Lower lobe of right lung (tissue), 2 donors: ENCODE data around the gene IGFBP4. TPM values are rescaled to one million over a fixed set of nuclear protein-coding genes. Genes with fewer than 3 reads are reported as not detected.
"Not testable (repeated sequence)": the region's sequence is repeated elsewhere in the genome, so short reads cannot be mapped to it uniquely, and the experiment has no call there.

ENCODE experiments used
- ATAC-seq, 2 donors: fragments of 200-7000 bp; cut with Tn5 transposase; one replicate each; pipeline ENCODE4 v1.9.1; 2020 to 2022; ENCODE audit warnings: mild to moderate bottlenecking in 2 of 2, moderate library complexity in 2 of 2
- DNase-seq: peaks from one replicate; pipeline ENCODE4 v3.0.0-alpha.2; 2020
- H3K27ac ChIP-seq: fragments of 200-600 bp; one replicate; pipeline ENCODE4 v1.8.0; 2022
- H3K27me3 ChIP-seq: fragments of 200-600 bp; one replicate; pipeline ENCODE4 v1.8.0; 2022; ENCODE audit warnings: low read depth
- H3K36me3 ChIP-seq: fragments of 200-600 bp; one replicate; pipeline ENCODE4 v1.8.0; 2022; ENCODE audit warnings: mild to moderate bottlenecking
- H3K4me1 ChIP-seq: fragments of 200-600 bp; one replicate; pipeline ENCODE4 v1.8.0; 2022
- H3K4me3 ChIP-seq: fragments of 200-600 bp; one replicate; pipeline ENCODE4 v1.8.0; 2022; ENCODE audit warnings: mild to moderate bottlenecking
- H3K9me3 ChIP-seq: fragments of 200-600 bp; one replicate; pipeline ENCODE4 v1.8.0; 2022
- CTCF ChIP-seq: fragments of 200-600 bp; IDR thresholded peaks from one replicate; pipeline ENCODE4 v1.8.0; 2022; ENCODE audit warnings: antibody characterized with exemption, mild to moderate bottlenecking
- intact Hi-C: fragments of 100-400 bp; cut with DNase I; formaldehyde crosslinking; loops from one replicate; pipeline ENCODE4 v1.11.0; 2022
- total RNA-seq: library from RNA; stranded (reverse); fragmentation: NEBNext Ultra II Directional; extraction: Animal tissue kit (Norgen Biotek cat#: 25700); gene quantifications from one replicate; pipeline ENCODE4 v1.2.1, GENCODE V29; 2021
- donor health status: DM: no; HTN: yes; CAD: no; lungs with severe emphysema.

IGFBP4 gene
- total RNA-seq, 1 donor from 2014 or later: 371 TPM

- H3K4me3 ChIP-seq: no peak overlapping the region
- intact Hi-C loops: loop anchor here (10.0 kb wide), 1 partner anchor 105 kb away; the partner anchor contains the start of gene RARA
- no peaks in the 10 kb centered on the region for H3K27me3 ChIP-seq
- no peaks in the 10 kb centered on the region for H3K4me1 ChIP-seq
- no peak for TF ChIP-seq CTCF
- DNase-seq (no peak), ATAC-seq (no peak)
- no peaks in the 10 kb centered on the region for H3K36me3 ChIP-seq
- no peaks in the 10 kb centered on the region for H3K9me3 ChIP-seq
- no peak overlapping the region for H3K27ac ChIP-seq
These were observed 33.2 kb upstream of the IGFBP4 start for GRCh38 chr17:40410082-40410481.

GRCh38 chr17:40411821-40412220 is 31.4 kb upstream of the IGFBP4 start:
- no peak overlapping the region for H3K27ac ChIP-seq
- ATAC-seq (no peak), DNase-seq (no peak)
- peaks cover 3% of the 10 kb centered on the region for H3K4me1 ChIP-seq
- TF ChIP-seq CTCF: no peak
- no peak overlapping the region for H3K4me3 ChIP-seq
- H3K27me3 ChIP-seq: no peaks in the 10 kb centered on the region
- no peaks in the 10 kb centered on the region for H3K9me3 ChIP-seq
- intact Hi-C loops: loop anchor here (10.0 kb wide), 1 partner anchor 107 kb away; the partner anchor contains the start of gene RARA
- no peaks in the 10 kb centered on the region for H3K36me3 ChIP-seq

GRCh38 chr17:40412880-40413279 is 30.4 kb upstream of the IGFBP4 start:
- TF ChIP-seq CTCF: no peak
- no peaks in the 10 kb centered on the region for H3K27me3 ChIP-seq
- H3K4me3 ChIP-seq: no peak overlapping the region
- H3K27ac ChIP-seq: no peak overlapping the region
- DNase-seq: no peak
- no peaks in the 10 kb centered on the region for H3K9me3 ChIP-seq
- no peak for ATAC-seq
- peaks cover 10% of the 10 kb centered on the region for H3K4me1 ChIP-seq
- H3K36me3 ChIP-seq: no peaks in the 10 kb centered on the region
- intact Hi-C loops: loop anchor here (10.0 kb wide), 1 partner anchor 108 kb away; the partner anchor contains the start of gene RARA

GRCh38 chr17:40414312-40414711 is 28.9 kb upstream of the IGFBP4 start:
- not testable (repeated sequence) for H3K27me3 ChIP-seq, H3K36me3 ChIP-seq, H3K27ac ChIP-seq, DNase-seq, ATAC-seq, H3K9me3 ChIP-seq, H3K4me3 ChIP-seq
- peaks cover 21% of the 10 kb centered on the region for H3K4me1 ChIP-seq
- intact Hi-C loops: loop anchor here (10.0 kb wide), 1 partner anchor 110 kb away; the partner anchor contains the start of gene RARA

- Histone ChIP-seq H3K4me3 (no peak overlapping the region), H3K27ac (no peak overlapping the region), H3K4me1 (peaks cover 29% of the 10 kb centered on the region), H3K9me3 (no peaks in the 10 kb centered on the region), H3K36me3 (no peaks in the 10 kb centered on the region), H3K27me3 (no peaks in the 10 kb centered on the region)
- ATAC-seq (no peak), DNase-seq (no peak)
- intact Hi-C loops: loop anchor here (10.0 kb wide), 1 partner anchor 111 kb away; the partner anchor contains the start of gene RARA
- TF ChIP-seq CTCF: peak; percentile 74
These were observed 27.9 kb upstream of the IGFBP4 start for GRCh38 chr17:40415390-40415789.

- H3K27ac ChIP-seq: no peak overlapping the region
- H3K9me3 ChIP-seq: no peaks in the 10 kb centered on the region
- H3K36me3 ChIP-seq: no peaks in the 10 kb centered on the region
- no peak for TF ChIP-seq CTCF
- no peak for ATAC-seq
- no peak overlapping the region for H3K4me3 ChIP-seq
- no peaks in the 10 kb centered on the region for H3K27me3 ChIP-seq
- no peak for DNase-seq
- H3K4me1 ChIP-seq: peaks cover 29% of the 10 kb centered on the region
- intact Hi-C loops: loop anchor here (10.0 kb wide), 1 partner anchor 112 kb away; the partner anchor contains the start of gene RARA
These were observed 26.6 kb upstream of the IGFBP4 start for GRCh38 chr17:40416671-40417070.
